K562 (cell line): Measurements from ENCODE around the gene TMTC2. TPM values are rescaled to one million over a fixed set of nuclear protein-coding genes. Genes with fewer than 3 reads are reported as not detected.

Experiments
- ATAC-seq: fragments of 200-7000 bp; cut with Tn5 transposase; 3 replicates; pipeline ENCODE4 v1.9.1; 2020; ENCODE audit warnings: moderate library complexity
- BruUV-seq: library from RNA; stranded (reverse); fragments of 400-500 nt; replicated peaks from 2 replicates; lab custom pipeline; 2021; lab: Mats Ljungman, UMichigan
- CTCF ChIA-PET: fragments of 300-600 bp; formaldehyde crosslinking; extraction: SDS; loops from one replicate; lab custom pipeline; 2021; ENCODE audit warnings: low intra/inter-chr PET ratio; lab: Yijun Ruan, JAX
- POLR2A ChIA-PET: fragments of 300-600, 350-650 bp; sonication (Branson Sonifier 250); formaldehyde crosslinking; extraction: SDS; loops from one replicate; lab custom pipeline; 2021; ENCODE audit warnings: antibody characterized with exemption, inconsistent platforms; lab: Yijun Ruan, JAX
- DNase-seq, 4 experiments: peaks; one replicate each; pipeline versions ENCODE4 v3.0.0 to v3.0.0-alpha.2; 2011 to 2018; ENCODE audit warnings: low spot score in 3 of 4, mixed read lengths in 3 of 4; ENCODE audit errors: extremely low read depth in 1 of 4
- FAIRE-seq: peaks from 2 replicates; lab custom pipeline; 2011; peaks lifted over from hg19 to GRCh38; lab: Jason Lieb, UNC
- H2AFZ ChIP-seq: 2 replicates; pipeline ENCODE4 v1.6.0; 2011; ENCODE audit warnings: low read depth, low read length, control low read depth, inconsistent platforms
- H3K27ac ChIP-seq: fragments of 200-600 bp; 3 replicates; pipeline ENCODE4 v1.8.0; 2011; ENCODE audit warnings: low read depth, mild to moderate bottlenecking, control low read depth, inconsistent platforms, low read length, moderate library complexity, mixed read lengths; ENCODE audit errors: extremely low read depth
- H3K27me3 ChIP-seq, 2 experiments: fragments of 300-600 bp in 1 of 2; 2 replicates in 1 of 2; 3 replicates in 1 of 2; pipeline versions ENCODE4 v1.6.0 to v1.8.0; 2011; ENCODE audit warnings: inconsistent platforms in 2 of 2, low read length in 2 of 2, mild to moderate bottlenecking in 1 of 2, mixed read lengths in 1 of 2, moderate library complexity in 1 of 2; ENCODE audit not compliant: control insufficient read depth in 2 of 2, insufficient read depth in 2 of 2
- H3K36me3 ChIP-seq: fragments of 300-600 bp; 3 replicates; pipeline ENCODE4 v1.8.0; 2011; ENCODE audit warnings: mild to moderate bottlenecking, low read length, inconsistent platforms; ENCODE audit not compliant: control insufficient read depth, insufficient read depth
- H3K4me1 ChIP-seq, 2 experiments: fragments of 200-600 bp in 1 of 2; replicated peaks in 1 of 2; 2 replicates in 1 of 2; 3 replicates in 1 of 2; pipeline versions ENCODE4 v1.5.1 to v1.8.0; 2011; ENCODE audit warnings: inconsistent platforms in 2 of 2, low read length in 2 of 2, mild to moderate bottlenecking in 1 of 2, mixed read lengths in 1 of 2, moderate library complexity in 1 of 2; ENCODE audit not compliant: control insufficient read depth in 2 of 2, insufficient read depth in 2 of 2
- H3K4me2 ChIP-seq: 2 replicates; pipeline ENCODE4 v1.6.1; 2011; ENCODE audit warnings: low read length, control low read depth, inconsistent platforms, mixed read lengths; ENCODE audit not compliant: insufficient read depth
- H3K4me3 ChIP-seq: fragments of 200-600 bp; sonication (generic), shearing (Covaris generic); 2 replicates; pipeline ENCODE4 v1.5.1; 2016; ENCODE audit warnings: control low read depth, inconsistent platforms
- H3K79me2 ChIP-seq: fragments of 200-600 bp; 3 replicates; pipeline ENCODE4 v1.8.0; 2011; ENCODE audit warnings: low read length, inconsistent platforms; ENCODE audit not compliant: control insufficient read depth, insufficient read depth
- H3K9ac ChIP-seq, 2 experiments: 2 replicates each; pipeline versions ENCODE4 v1.6.0 to v1.6.1; 2011; ENCODE audit warnings: low read depth in 2 of 2, low read length in 2 of 2, control low read depth in 1 of 2, inconsistent platforms in 1 of 2, mild to moderate bottlenecking in 1 of 2, mixed read lengths in 1 of 2; ENCODE audit not compliant: insufficient read depth in 1 of 2
- H3K9me1 ChIP-seq: one replicate; pipeline ENCODE4 v1.6.0; 2011; ENCODE audit warnings: inconsistent platforms, mild to moderate bottlenecking, low read length, moderate library complexity; ENCODE audit not compliant: control insufficient read depth, insufficient read depth
- H3K9me3 ChIP-seq: replicated peaks from 2 replicates; pipeline ENCODE4 v1.5.1; 2011; ENCODE audit warnings: low read depth, low read length, inconsistent platforms; ENCODE audit not compliant: control insufficient read depth, insufficient read depth
- H4K20me1 ChIP-seq: replicated peaks from 2 replicates; pipeline ENCODE4 v1.6.1; 2011; ENCODE audit warnings: low read length, inconsistent platforms, mixed read lengths; ENCODE audit not compliant: control insufficient read depth, insufficient read depth
- CBX2 ChIP-seq: fragments of 200-600 bp; sonication (generic); IDR thresholded peaks from one replicate; pipeline ENCODE4 v1.6.1; 2012; ENCODE audit warnings: mild to moderate bottlenecking, low read length, inconsistent platforms; ENCODE audit not compliant: insufficient read depth, poor library complexity, severe bottlenecking
- CCNT2 ChIP-seq: IDR thresholded peaks from 2 replicates; pipeline ENCODE4 v1.6.1; 2011; ENCODE audit warnings: borderline replicate concordance, low read depth, mild to moderate bottlenecking, moderate library complexity, mixed read lengths, low read length; ENCODE audit not compliant: insufficient read length; ENCODE audit errors: extremely low read depth
- HDAC1 ChIP-seq, 2 experiments: fragments of 450-650 bp; IDR thresholded peaks; 2 replicates each; pipeline ENCODE4 v1.6.1; 2016 to 2017; ENCODE audit warnings: inconsistent platforms in 1 of 2, mild to moderate bottlenecking in 1 of 2, moderate library complexity in 1 of 2
- PHB2 ChIP-seq: fragments of 450-650 bp; IDR thresholded peaks from 2 replicates; pipeline ENCODE4 v1.6.1; 2017; ENCODE audit warnings: low read depth
- POLR2AphosphoS2 ChIP-seq: IDR thresholded peaks from 2 replicates; pipeline ENCODE4 v1.6.1; 2012; ENCODE audit warnings: low read length, improper control_type of control experiment
- RBM25 ChIP-seq: fragments of 200-400 bp; formaldehyde crosslinking; IDR thresholded peaks from 2 replicates; pipeline ENCODE4 v1.6.1; 2018; ENCODE audit warnings: low read length, low read depth, moderate library complexity; ENCODE audit not compliant: severe bottlenecking
- TCFL5 ChIP-seq: fragments of 250-450 bp; sonication (Bioruptor Pico); conservative IDR thresholded peaks from 2 replicates; pipeline ENCODE4 v1.6.1; 2021; ENCODE audit warnings: mild to moderate bottlenecking, moderate library complexity, matching md5 sums
- TEAD2 ChIP-seq: fragments of 450-650 bp; IDR thresholded peaks from 2 replicates; pipeline ENCODE4 v1.6.1; 2016; ENCODE audit warnings: missing genetic modification characterization, control low read depth, missing compliant biosample characterization
- ZBED1 ChIP-seq: IDR thresholded peaks from 2 replicates; pipeline ENCODE4 v1.6.1; 2014
- ZNF146 ChIP-seq: IDR thresholded peaks from one replicate; pipeline ENCODE4 v1.6.1; 2018; ENCODE audit warnings: missing compliant biosample characterization; ENCODE audit not compliant: unreplicated experiment
- ZNF507 ChIP-seq: conservative IDR thresholded peaks from 2 replicates; pipeline ENCODE4 v1.6.1; 2017; ENCODE audit warnings: missing genetic modification characterization, missing compliant biosample characterization
- WGBS: fragments of 100-300 bp; shearing (Covaris generic); methylation state at CpG from one replicate; pipeline ENCODE4 v1.1.6; 2016; ENCODE audit warnings: low coverage, mixed read lengths; ENCODE audit not compliant: insufficient coverage; ENCODE audit errors: missing lambda C conversion rate; 5-methylcytosine and 5-hydroxymethylcytosine counted together
- in situ Hi-C: fragments of 300-500 bp; cut with MboI; formaldehyde crosslinking; loops from 4 replicates; pipeline ENCODE4 v1.15.0; 2018; ENCODE audit warnings: inconsistent platforms, mixed read lengths
- intact Hi-C: fragments of 100-400 bp; cut with micrococcal nuclease; formaldehyde crosslinking; loops from 2 replicates; pipeline ENCODE4 v1.14.2; 2022
- polyA plus RNA-seq, 8 experiments: library from polyadenylated mRNA; depleted of rRNA in 4 of 8; stranded (reverse) in 5 of 8; unstranded in 3 of 8; fragments of >200 nt; fragmentation: Nextera tagmentation in 2 of 8; fragmentation: Illumina TruSeq in 1 of 8; extraction: Ambion mirVana in 2 of 8; extraction: Trizol in 1 of 8; gene quantifications; 2 replicates each; pipeline versions ENCODE4 v1.2.1 to v1.2.3, GENCODE V29; 2011 to 2014; ENCODE audit warnings: inconsistent platforms in 1 of 8, missing spikeins in 1 of 8
- total RNA-seq, 7 experiments: library from RNA; depleted of rRNA in 6 of 7; stranded (reverse); fragments of >200 nt in 6 of 7; fragmentation: Illumina TruSeq in 2 of 7; extraction: Trizol in 2 of 7; gene quantifications; 2 replicates each; pipeline versions ENCODE4 v1.2.1 to v1.2.3, GENCODE V29; 2011 to 2021; ENCODE audit warnings: low replicate concordance in 1 of 7

The TMTC2 gene
- total and polyA plus RNA-seq, 9 of the 15 experiments (the other 6 are each of a cell fraction or from before 2014, with no cell fraction given): 0.29 to 1.1 (median 0.55) TPM

DNA sequence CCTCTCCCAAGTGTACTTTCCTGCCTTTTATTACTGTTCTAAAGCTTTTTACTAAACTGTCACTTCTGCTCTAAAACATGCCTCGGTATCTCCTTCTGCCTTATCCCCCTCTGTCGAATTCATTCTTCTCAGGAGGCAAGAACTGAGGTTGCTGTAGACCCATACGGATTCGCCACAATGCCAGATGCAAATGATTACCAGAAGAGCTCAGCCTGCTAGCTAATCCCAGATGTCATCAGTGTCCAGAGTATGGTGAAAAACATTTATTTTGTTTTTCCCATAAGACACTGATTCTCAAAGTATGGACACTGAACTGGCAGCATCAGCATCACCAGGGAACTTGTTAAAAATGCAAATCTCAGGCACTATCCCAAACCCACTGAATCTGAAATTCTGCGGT, 359.3 kb downstream of the TMTC2 start:
- 61% methylated on average over 5 of the region's 5 CpGs for WGBS
- BruUV-seq: no TSS peak
- intact Hi-C loops: no loop called here
- H3K36me3 ChIP-seq: no peaks in the 10 kb centered on the region
- CTCF ChIA-PET: no interaction called here
- H2AFZ ChIP-seq: no peak overlapping the region
- no peaks in the 10 kb centered on the region for H3K9me3 ChIP-seq
- FAIRE-seq (no peak), DNase-seq (no peak)
- no peak overlapping the region for H3K4me2 ChIP-seq
- no peaks in the 10 kb centered on the region for H4K20me1 ChIP-seq
- H3K4me1 ChIP-seq: no peaks in the 10 kb centered on the region
- in situ Hi-C loops: no loop called here
- no peaks in the 10 kb centered on the region for H3K79me2 ChIP-seq
- no peaks in the 10 kb centered on the region for H3K9me1 ChIP-seq
- no peak overlapping the region for H3K9ac ChIP-seq
- TF ChIP-seq ZNF507 (tag): no peak
- no peak for TF ChIP-seq CCNT2
- TF ChIP-seq HDAC1 (IDR thresholded peaks at IDR 0.05): no peak
- TF ChIP-seq ZBED1: no peak
- no peak for TF ChIP-seq TCFL5 (CRISPR knock-in tag)
- TF ChIP-seq, all 486 proteins: peak for 0
- POLR2A ChIA-PET: no interaction called here
- H3K4me3 ChIP-seq: no peak overlapping the region
- no peak; the same call in 2 of the 3 replicates for ATAC-seq
- no peaks in the 10 kb centered on the region for H3K27me3 ChIP-seq
- H3K27ac ChIP-seq: no peak overlapping the region

DNA sequence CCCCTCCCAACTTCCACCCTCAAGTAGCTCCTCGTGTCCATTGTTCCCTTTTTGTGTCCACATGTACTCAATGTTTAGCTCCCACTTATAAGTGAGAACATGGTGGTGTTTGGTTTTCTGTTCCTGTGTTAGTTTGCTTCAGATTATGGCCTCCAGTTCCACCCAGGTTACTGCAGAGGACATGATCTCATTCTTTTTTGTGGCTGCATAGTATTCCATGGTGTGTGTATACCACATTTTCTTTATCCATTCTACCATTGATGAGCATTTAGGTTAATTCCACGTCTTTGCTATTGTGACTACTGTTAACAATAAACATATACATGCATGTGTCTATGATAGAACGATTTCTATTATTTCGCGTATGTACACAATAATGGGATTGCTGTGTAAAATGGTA, 362.6 kb downstream of the TMTC2 start:
- no peaks in the 10 kb centered on the region for H3K9me1 ChIP-seq
- DNase-seq (no peak), ATAC-seq (no peak), FAIRE-seq (no peak)
- no TSS peak for BruUV-seq
- peaks cover 0 to 13% of the 10 kb centered on the region in 2 experiments; a peak in 2 of 5 replicates for H3K4me1 ChIP-seq
- H3K9ac ChIP-seq: no peak overlapping the region
- in situ Hi-C loops: no loop called here
- H3K27me3 ChIP-seq: no peaks in the 10 kb centered on the region
- H4K20me1 ChIP-seq: no peaks in the 10 kb centered on the region
- CTCF ChIA-PET: no interaction called here
- no peak overlapping the region for H3K4me2 ChIP-seq
- H3K4me3 ChIP-seq: no peak overlapping the region
- 59% methylated on average over 5 of the region's 5 CpGs for WGBS
- H3K27ac ChIP-seq: no peak overlapping the region
- no peak overlapping the region for H2AFZ ChIP-seq
- H3K9me3 ChIP-seq: no peaks in the 10 kb centered on the region
- POLR2A ChIA-PET: no interaction called here
- no peaks in the 10 kb centered on the region for H3K79me2 ChIP-seq
- intact Hi-C loops: no loop called here
- TF ChIP-seq CBX2: no peak
- no peak for TF ChIP-seq POLR2AphosphoS2
- peak; percentile 30 for TF ChIP-seq RBM25
- TF ChIP-seq ZNF146 (CRISPR knock-in tag): peak; percentile 83
- no peak for TF ChIP-seq PHB2
- TF ChIP-seq TEAD2 (tag): no peak
- no peaks in the 10 kb centered on the region for H3K36me3 ChIP-seq
